ENCODE data around the gene FTO.

Gene FTO

GRCh38 chr16:54094641-54095040 is 390.7 kb downstream of the FTO start:
- no peak for DNase-seq (ENCODE audit: low read depth)

- DNase-seq (ENCODE audit: low read depth) = no peak
Measured at GRCh38 chr16:54096607-54097006, 392.7 kb downstream of the FTO start.

- no peak for DNase-seq (ENCODE audit: low read depth)
Measured at GRCh38 chr16:54097774-54098173, 393.8 kb downstream of the FTO start.

GRCh38 chr16:54098247-54098646 is 394.3 kb downstream of the FTO start:
- DNase-seq (ENCODE audit: low read depth) = no peak

- no peak for DNase-seq (ENCODE audit: low read depth)
Measured at GRCh38 chr16:54099627-54100026, 395.7 kb downstream of the FTO start.

GRCh38 chr16:54102888-54103866 is 399.2 kb downstream of the FTO start:
- no peak for DNase-seq (ENCODE audit: low read depth)

- no peak for DNase-seq (ENCODE audit: low read depth)
Measured at GRCh38 chr16:54106057-54106456, 402.1 kb downstream of the FTO start.

GRCh38 chr16:54107583-54108202 is 403.7 kb downstream of the FTO start:
- DNase-seq (ENCODE audit: low read depth) = no peak

- DNase-seq (ENCODE audit: low read depth) = no peak
Measured at GRCh38 chr16:54110016-54110981, 406.3 kb downstream of the FTO start.

- no peak for DNase-seq (ENCODE audit: low read depth)
Measured at GRCh38 chr16:54112451-54113206, 408.7 kb downstream of the FTO start.

- no peak for DNase-seq (ENCODE audit: low read depth)
Measured at GRCh38 chr16:54115558-54115957, 411.6 kb downstream of the FTO start.

GRCh38 chr16:54116124-54116655 is 412.2 kb downstream of the FTO start:
- no peak for DNase-seq (ENCODE audit: low read depth)

- DNase-seq (ENCODE audit: low read depth) = no peak
Measured at GRCh38 chr16:54118846-54119245, 414.9 kb downstream of the FTO start.

- DNase-seq (ENCODE audit: low read depth) = no peak
Measured at GRCh38 chr16:54120846-54121480, 417.0 kb downstream of the FTO start.

- DNase-seq (ENCODE audit: low read depth) = no peak
Measured at GRCh38 chr16:54121539-54122295, 417.8 kb downstream of the FTO start.

- DNase-seq (ENCODE audit: low read depth) = no peak
Measured at GRCh38 chr16:54123766-54124165, 419.8 kb downstream of the FTO start.

- no peak for DNase-seq (ENCODE audit: low read depth)
Measured at GRCh38 chr16:54125751-54126655, 422.0 kb downstream of the FTO start.

GRCh38 chr16:54126907-54127306 is 423.0 kb downstream of the FTO start:
- DNase-seq (ENCODE audit: low read depth) = no peak
